GM21786 (cell line): Measurements from ENCODE around the gene NUDT2.
"Not testable (repeated sequence)": the region's sequence is repeated elsewhere in the genome, so short reads cannot be mapped to it uniquely, and the experiment has no call there.

ENCODE experiments used
- ATAC-seq: cut with Tn5 transposase; IDR thresholded peaks from one replicate; pipeline ENCODE4 v1.9.1; 2021; ENCODE audit not compliant: unreplicated experiment

The NUDT2 gene

GRCh38 chr9:34334916-34335315 lies 5.5 kb downstream of the NUDT2 start:
- ATAC-seq, result no peak

GRCh38 chr9:34335376-34335775 lies 6.0 kb downstream of the NUDT2 start:
- ATAC-seq, result no peak

- no peak for ATAC-seq
Measured at GRCh38 chr9:34337403-34337802, 8.0 kb downstream of the NUDT2 start.

- ATAC-seq, result not testable (repeated sequence)
Measured at GRCh38 chr9:34338079-34338478, 8.7 kb downstream of the NUDT2 start.

GRCh38 chr9:34338665-34339385 lies 9.5 kb downstream of the NUDT2 start:
- ATAC-seq, result no peak

GRCh38 chr9:34341659-34342295 lies 12.4 kb downstream of the NUDT2 start:
- ATAC-seq, result no peak

GRCh38 chr9:34343090-34343489 lies 13.7 kb downstream of the NUDT2 start:
- ATAC-seq, result no peak

GRCh38 chr9:34343605-34344004 lies 14.2 kb downstream of the NUDT2 start:
- no peak for ATAC-seq

DNA sequence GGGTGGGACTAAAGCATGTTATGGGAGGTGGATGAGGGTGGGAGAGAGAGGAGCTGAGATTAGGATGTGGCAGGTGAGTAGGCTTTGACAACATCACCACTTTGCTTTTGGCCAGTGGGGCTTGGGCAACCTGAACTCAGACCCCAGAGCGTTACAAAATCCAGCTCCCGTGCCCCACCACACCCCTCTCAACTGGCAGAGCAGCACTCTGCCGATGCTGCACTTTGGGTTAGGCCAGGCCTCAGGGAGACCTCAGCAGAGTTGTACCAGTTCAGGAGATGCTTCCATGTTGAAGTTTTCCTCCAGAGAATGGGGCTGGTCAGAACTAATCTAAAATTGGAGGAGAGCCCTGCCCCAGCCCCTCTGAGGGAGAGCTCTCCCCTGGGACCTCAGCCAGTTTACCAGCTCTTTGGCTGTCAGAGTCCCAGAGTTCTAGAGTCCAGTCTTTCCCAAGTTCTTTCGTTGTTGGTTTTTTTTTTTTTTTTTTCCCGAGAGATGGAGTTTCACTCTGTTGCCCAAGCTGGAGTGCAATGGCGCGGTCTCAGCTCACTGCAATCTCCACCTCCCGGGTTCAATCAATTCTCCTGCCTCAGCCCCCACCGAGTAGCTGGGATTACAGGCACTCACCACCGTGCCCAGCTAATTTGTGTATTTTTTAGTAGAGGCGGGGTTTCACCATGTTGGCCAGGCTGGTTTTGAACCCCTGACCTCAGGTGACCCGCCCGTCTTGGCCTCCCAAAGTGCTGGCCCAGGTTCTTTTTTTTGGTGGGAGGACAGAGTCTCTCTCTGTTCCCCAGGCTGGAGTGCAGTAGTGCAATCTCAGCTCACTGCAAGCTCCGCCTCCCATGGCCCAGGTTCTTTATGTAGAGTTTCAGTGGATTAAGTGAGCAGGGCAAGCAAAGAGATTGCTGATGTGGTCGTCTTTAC lies 17.8 kb downstream of the NUDT2 start:
- no peak for ATAC-seq

- no peak for ATAC-seq
Measured at GRCh38 chr9:34347800-34348158, 18.4 kb downstream of the NUDT2 start.

- ATAC-seq, result no peak
Measured at GRCh38 chr9:34349324-34349723, 20.0 kb downstream of the NUDT2 start.

DNA sequence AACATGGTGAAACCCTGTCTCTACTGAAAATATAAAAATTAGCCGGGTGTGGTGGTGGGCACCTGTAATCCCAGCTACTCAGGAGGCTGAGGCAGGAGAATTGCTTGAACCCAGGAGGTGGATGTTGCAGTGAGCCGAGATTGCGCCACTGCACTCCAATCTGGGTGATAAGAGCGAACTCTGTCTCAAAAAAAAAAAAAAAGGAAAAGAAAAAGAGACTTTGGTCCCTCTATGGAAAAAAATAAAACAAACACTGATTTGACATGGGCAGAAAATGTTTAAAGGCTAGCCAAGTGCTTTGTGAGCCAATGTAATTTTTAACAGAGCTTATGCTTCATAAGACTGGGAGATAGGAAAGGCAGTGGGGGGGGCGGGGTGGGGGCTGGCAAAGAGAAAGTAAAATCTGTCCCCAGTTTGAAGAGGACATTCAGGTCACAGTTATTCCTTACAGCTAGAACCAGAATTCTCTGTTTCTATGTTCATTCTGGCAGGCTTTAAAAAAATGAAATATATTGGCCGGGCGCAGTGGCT lies 22.8 kb downstream of the NUDT2 start:
- not testable (repeated sequence) for ATAC-seq

GRCh38 chr9:34352957-34353356 lies 23.6 kb downstream of the NUDT2 start:
- ATAC-seq, result not testable (repeated sequence)

DNA sequence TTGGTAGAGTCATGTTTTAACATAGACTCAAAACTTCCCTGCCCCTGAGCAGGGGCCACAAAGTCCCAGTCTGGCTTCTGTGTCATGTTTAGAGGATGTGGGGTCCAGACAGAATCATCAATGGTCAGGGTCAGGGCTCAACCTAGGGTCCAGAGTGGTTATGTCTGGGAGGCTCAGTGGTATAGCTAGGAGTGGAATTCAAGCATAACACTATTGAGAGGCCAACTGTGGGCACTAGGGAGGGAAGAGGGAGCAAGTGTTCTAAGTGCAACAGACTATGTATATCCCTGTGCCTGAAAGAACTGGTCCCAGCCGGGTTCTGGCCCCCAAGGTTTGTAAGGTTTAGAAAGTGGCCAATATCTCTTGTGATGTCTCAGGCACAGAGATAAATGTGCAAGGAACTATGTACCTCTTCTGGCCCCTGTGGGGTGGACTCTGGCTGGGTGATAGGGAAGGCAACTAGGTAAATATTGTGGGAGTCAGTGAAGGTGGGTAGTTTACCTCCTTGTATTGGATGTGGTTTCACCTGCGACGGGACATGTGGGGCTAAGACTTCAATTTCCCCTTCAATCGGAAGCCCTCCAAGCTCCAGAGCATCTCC lies 33.3 kb downstream of the NUDT2 start:
- ATAC-seq, result no peak

DNA sequence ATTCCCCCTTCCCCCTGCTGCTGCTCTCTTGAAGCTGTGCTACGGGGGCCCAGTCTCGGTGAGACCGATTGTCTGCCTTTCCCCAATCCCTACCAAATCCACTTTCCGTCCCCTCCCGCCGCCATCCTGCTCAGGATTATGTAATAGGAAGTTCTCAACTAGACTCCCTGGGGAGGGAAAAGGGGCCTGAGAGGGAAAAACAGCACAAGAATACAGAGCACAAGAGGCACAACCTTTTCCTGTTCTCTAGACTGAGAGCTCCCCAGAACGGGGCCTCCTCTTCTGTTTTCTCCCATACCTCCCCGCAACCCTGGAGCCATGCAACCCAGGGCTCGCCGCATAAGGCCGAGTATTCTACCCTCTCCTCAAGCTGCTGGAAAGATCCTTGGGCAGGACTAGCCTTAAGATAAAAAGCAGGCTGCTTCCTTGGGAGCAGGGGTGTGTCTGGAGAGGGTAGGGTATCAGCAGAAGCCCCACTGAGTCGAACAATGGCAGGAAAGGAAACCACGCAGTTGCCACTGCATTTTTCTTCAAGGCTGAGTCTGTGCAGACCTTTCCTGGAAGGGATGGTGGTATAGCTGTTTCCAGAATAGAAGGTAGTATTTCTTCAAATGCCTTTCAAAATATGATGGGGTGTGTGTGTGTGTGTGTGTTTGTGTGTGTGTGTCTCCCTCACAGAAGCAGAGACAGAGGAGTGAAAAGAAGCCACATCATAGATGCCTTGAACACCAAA lies 34.4 kb downstream of the NUDT2 start:
- no peak for ATAC-seq

- no peak for ATAC-seq
Measured at GRCh38 chr9:34365282-34365681, 35.9 kb downstream of the NUDT2 start.

- ATAC-seq, result no peak
Measured at GRCh38 chr9:34366365-34366764, 37.0 kb downstream of the NUDT2 start.

DNA sequence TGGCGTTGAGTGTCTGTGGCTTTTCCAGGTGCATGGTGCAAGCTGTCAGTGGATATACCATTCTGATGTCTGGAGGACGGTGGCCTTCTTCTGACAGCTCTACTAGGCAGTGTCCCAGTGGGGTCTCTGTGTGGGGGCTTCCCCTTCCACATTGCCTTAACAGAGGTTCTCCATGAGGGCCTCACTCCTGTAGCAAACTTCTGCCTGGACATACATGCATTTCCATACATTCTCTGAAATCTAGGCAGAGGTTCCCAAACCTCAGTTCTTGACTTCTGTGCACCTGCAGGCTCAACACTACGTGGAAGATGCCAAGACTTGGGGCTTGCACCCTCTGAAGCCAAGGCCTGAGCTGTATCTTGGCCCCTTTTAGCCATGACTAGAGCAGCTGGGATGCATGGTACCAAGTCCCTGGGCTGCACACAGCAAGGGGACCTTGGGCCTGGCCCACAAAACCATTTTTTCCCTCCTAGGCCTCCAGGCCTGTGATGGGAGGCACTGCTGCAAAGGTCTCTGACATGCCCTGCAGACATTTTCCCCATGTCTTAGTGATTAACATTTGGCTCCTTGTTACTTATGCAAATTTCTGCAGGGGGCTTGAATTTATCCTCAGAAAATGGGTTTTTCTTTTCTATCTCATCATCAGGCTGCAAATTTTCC lies 38.5 kb downstream of the NUDT2 start:
- ATAC-seq, result not testable (repeated sequence)

GRCh38 chr9:34368796-34369195 lies 39.4 kb downstream of the NUDT2 start:
- ATAC-seq, result not testable (repeated sequence)

DNA sequence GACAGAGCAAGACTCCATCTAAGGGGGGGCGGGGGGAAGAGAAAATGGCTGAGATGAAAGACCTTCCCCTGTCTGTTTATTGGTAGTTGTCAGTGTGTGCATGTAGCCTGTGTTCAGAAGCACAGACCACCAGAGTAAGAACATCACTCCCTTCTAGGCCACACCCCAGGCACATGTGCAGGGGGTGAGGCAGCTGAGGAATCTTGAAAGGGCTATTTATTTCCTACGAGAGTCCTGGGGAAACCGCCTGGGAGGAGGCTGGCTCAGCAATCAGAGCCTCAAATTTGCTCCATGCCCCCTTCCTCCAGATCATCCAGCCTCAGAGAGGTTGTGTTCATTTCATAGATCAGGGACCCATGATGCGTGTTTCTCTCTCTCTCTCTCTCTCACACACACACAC lies 40.3 kb downstream of the NUDT2 start:
- no peak for ATAC-seq
